Ovary (tissue), 3 donors: Measurements from ENCODE around the gene SGCD.

ENCODE experiments used
- CTCF ChIP-seq, 3 donors: fragments of 450-650 bp in 2 of 3; fragments of 200-600 bp in 1 of 3; IDR thresholded peaks; one replicate each; pipeline versions ENCODE4 v1.5.1 to v1.8.0; 2016 to 2022; ENCODE audit warnings: antibody characterized with exemption in 3 of 3, mild to moderate bottlenecking in 1 of 3
- EP300 ChIP-seq: sonication (generic); formaldehyde crosslinking; IDR thresholded peaks from one replicate; pipeline ENCODE4 v1.6.1; 2017; ENCODE audit warnings: antibody characterized with exemption
- POLR2A ChIP-seq: fragments of 450-650 bp; IDR thresholded peaks from one replicate; pipeline ENCODE4 v1.6.1; 2017; ENCODE audit warnings: antibody characterized with exemption, mild to moderate bottlenecking, moderate library complexity
- donor health status: DM: no; HTN: no; CAD: no.

DNA sequence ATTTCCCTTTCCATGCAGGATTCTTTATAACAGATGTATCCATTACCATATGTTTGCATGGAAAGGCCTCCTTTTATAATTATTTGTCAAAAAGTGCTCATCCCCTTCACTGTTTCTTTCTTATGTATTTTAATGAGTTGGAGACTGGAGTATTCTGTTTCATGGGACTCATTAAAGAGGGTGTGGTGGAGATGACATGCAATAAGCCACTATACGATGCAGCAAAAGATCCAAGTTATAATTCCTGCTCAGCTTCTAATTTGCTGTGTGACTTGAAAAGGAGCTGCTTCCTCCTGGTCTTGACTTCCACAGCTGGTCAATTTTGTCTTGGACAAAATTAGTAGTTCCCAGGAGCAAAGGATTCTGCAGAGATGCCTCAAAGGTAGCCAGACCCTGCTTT, 13.9 kb downstream of the SGCD start:
- TF ChIP-seq POLR2A (no peak), CTCF (IDR thresholded peaks at IDR 0.05) (no peak), EP300 (no peak)
